Measurements from ENCODE around the gene SLC12A8.

The SLC12A8 gene

DNA sequence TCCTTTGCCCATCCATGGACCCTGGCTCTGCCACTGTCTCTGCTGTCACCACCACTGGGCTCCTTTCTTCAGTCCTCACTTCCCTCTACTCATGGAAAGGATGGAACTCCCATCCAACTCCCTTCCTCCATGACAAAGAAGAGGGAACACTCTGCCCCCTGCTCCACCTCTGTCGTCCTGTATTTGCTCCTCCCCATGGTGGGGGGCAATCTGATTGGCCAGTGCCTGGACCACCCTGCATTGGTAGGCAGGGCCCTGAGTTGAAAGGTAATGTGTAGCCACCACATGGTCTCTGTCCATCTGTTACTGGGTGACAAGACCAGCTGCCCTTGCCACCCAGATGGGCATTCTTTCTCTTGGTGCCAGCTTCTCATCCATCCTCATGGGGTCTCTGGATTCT, 136.1 kb downstream of the SLC12A8 start:
- Histone ChIP-seq H3K9ac (ENCODE audit: low read length) (no peak overlapping the region), H3K4me1 (ENCODE audit: control insufficient read depth, low read depth, low read length) (peaks cover 9% of the 10 kb centered on the region), H3K27me3 (ENCODE audit: control insufficient read depth, insufficient read depth, low read length) (no peaks in the 10 kb centered on the region), H3K36me3 (ENCODE audit: control insufficient read depth, low read depth, low read length) (no peaks in the 10 kb centered on the region), H3K27ac (ENCODE audit: low read length) (no peak overlapping the region), H3K9me3 (ENCODE audit: control insufficient read depth, low read depth, low read length) (no peaks in the 10 kb centered on the region), H3K4me3 (ENCODE audit: low read length) (no peak overlapping the region)

DNA sequence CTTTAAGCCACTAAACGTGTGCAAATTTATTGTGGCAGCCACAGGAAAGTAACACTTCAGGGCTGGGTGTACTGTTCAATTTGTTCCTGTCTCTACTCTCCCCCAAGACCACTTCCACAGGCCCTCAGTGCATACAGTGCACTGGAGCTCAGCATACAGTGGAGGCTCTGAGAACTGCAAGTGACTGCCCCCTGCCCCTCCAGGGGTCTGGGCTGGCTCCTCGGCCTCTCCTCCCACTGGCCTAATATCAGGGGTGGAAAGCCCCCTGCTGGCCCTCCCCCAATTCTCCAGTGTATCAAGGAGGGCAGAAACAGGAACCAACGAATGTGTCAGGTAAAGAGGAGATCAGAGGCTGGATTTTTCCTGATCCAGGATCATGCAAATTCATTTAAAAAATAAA, 136.8 kb downstream of the SLC12A8 start:
- Histone ChIP-seq H3K4me1 (ENCODE audit: control insufficient read depth, low read depth, low read length) (peaks cover 9% of the 10 kb centered on the region), H3K4me3 (ENCODE audit: low read length) (no peak overlapping the region), H3K9me3 (ENCODE audit: control insufficient read depth, low read depth, low read length) (no peaks in the 10 kb centered on the region), H3K27ac (ENCODE audit: low read length) (no peak overlapping the region), H3K27me3 (ENCODE audit: control insufficient read depth, insufficient read depth, low read length) (no peaks in the 10 kb centered on the region), H3K9ac (ENCODE audit: low read length) (no peak overlapping the region), H3K36me3 (ENCODE audit: control insufficient read depth, low read depth, low read length) (no peaks in the 10 kb centered on the region)

DNA sequence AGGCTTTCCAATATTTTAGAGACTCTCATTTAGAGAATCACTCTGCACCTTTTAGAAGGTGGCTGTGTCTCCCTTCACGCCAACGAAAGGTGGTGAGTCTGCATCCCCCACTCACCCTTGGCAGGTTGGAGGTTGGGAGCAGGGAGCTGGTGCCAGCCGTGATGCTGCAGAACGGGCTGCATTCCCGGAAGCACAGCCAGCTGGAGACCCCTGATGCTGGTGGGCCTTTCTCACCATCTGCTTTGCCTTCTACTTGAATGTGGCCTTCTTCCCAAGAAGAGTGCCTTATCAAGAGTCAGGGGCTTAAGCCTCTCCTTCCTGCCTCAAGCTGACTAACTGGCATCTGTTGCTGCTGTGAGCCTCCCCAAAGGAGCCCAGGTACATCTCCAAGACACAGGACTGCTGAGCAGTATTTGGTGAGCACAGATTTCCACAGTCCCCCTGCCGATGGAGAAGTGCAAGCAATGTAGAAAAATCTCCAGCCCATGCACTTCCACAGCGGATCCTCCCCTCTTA, 139.1 kb downstream of the SLC12A8 start:
- H3K4me1 ChIP-seq (ENCODE audit: control insufficient read depth, low read depth, low read length), result peaks cover 9% of the 10 kb centered on the region
- no peak overlapping the region for H3K4me3 ChIP-seq (ENCODE audit: low read length)
- no peak overlapping the region for H3K9ac ChIP-seq (ENCODE audit: low read length)
- H3K27me3 ChIP-seq (ENCODE audit: control insufficient read depth, insufficient read depth, low read length), result no peaks in the 10 kb centered on the region
- no peaks in the 10 kb centered on the region for H3K9me3 ChIP-seq (ENCODE audit: control insufficient read depth, low read depth, low read length)
- no peaks in the 10 kb centered on the region for H3K36me3 ChIP-seq (ENCODE audit: control insufficient read depth, low read depth, low read length)
- H3K27ac ChIP-seq (ENCODE audit: low read length), result no peak overlapping the region

DNA sequence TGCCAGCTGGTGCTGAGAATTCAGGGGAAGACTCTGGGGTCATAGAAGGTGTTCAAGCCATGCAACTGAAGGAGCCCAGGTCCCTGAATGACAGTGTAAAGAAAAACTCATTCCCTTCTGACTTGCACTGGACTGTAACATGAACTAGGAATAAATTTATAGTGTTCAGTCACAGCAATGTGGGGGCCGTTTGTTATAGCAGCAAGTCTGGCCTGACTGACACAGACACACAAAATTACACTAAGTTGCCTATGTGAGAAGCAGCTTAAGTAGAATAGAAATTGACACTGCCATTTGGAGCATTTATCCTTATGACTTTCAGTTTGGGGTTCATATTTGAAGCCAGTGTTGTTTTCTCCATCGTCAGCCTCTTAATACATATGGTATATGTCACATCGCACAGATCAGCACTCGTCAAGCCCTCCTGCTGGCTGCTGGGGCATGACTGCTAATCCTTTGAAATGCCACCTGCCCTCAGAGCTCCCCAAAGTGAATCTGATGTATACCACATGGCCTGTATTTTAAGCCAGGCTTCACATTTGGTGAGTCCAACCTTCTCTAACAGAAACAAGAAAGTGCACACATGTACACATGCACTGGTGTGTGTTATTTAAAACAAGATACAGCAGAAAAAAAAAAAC, 139.7 kb downstream of the SLC12A8 start:
- H3K9ac ChIP-seq (ENCODE audit: low read length), result no peak overlapping the region
- H3K27me3 ChIP-seq (ENCODE audit: control insufficient read depth, insufficient read depth, low read length), result no peaks in the 10 kb centered on the region
- H3K4me3 ChIP-seq (ENCODE audit: low read length), result no peak overlapping the region
- H3K4me1 ChIP-seq (ENCODE audit: control insufficient read depth, low read depth, low read length), result peaks cover 9% of the 10 kb centered on the region
- H3K9me3 ChIP-seq (ENCODE audit: control insufficient read depth, low read depth, low read length), result no peaks in the 10 kb centered on the region
- H3K27ac ChIP-seq (ENCODE audit: low read length), result no peak overlapping the region
- H3K36me3 ChIP-seq (ENCODE audit: control insufficient read depth, low read depth, low read length), result no peaks in the 10 kb centered on the region

GRCh38 chr3:125072301-125072700, 140.2 kb downstream of the SLC12A8 start:
- Histone ChIP-seq H3K9ac (ENCODE audit: low read length) (no peak overlapping the region), H3K9me3 (ENCODE audit: control insufficient read depth, low read depth, low read length) (no peaks in the 10 kb centered on the region), H3K27me3 (ENCODE audit: control insufficient read depth, insufficient read depth, low read length) (no peaks in the 10 kb centered on the region), H3K4me1 (ENCODE audit: control insufficient read depth, low read depth, low read length) (peaks cover 9% of the 10 kb centered on the region), H3K36me3 (ENCODE audit: control insufficient read depth, low read depth, low read length) (no peaks in the 10 kb centered on the region), H3K4me3 (ENCODE audit: low read length) (no peak overlapping the region), H3K27ac (ENCODE audit: low read length) (no peak overlapping the region)

- Histone ChIP-seq H3K27me3 (ENCODE audit: control insufficient read depth, insufficient read depth, low read length) (no peaks in the 10 kb centered on the region), H3K4me1 (ENCODE audit: control insufficient read depth, low read depth, low read length) (no peaks in the 10 kb centered on the region), H3K36me3 (ENCODE audit: control insufficient read depth, low read depth, low read length) (no peaks in the 10 kb centered on the region), H3K9ac (ENCODE audit: low read length) (no peak overlapping the region), H3K27ac (ENCODE audit: low read length) (no peak overlapping the region), H3K4me3 (ENCODE audit: low read length) (no peak overlapping the region), H3K9me3 (ENCODE audit: control insufficient read depth, low read depth, low read length) (no peaks in the 10 kb centered on the region)
Measured at GRCh38 chr3:125069968-125070745, 142.4 kb downstream of the SLC12A8 start.

DNA sequence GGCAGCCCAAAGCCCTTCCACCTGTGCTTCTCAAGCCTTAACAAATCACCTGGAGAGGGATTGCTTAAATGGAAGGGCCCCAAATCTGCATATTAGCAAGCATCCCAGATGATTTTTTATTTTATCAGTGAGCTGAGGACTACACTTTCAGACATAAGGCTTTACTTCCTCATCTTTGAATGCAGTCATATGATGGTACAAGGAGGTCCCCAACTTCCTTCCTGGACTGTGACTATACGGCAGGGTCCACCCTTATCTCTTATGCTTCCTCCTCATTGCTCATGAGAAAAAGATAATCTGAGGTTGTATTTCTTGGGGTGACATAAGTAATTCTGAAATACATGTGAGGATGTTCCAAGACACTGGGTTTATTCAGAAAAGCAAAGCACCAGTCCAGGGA, 143.1 kb downstream of the SLC12A8 start:
- no peak overlapping the region for H3K9ac ChIP-seq (ENCODE audit: low read length)
- no peak overlapping the region for H3K27ac ChIP-seq (ENCODE audit: low read length)
- H3K9me3 ChIP-seq (ENCODE audit: control insufficient read depth, low read depth, low read length), result no peaks in the 10 kb centered on the region
- no peaks in the 10 kb centered on the region for H3K36me3 ChIP-seq (ENCODE audit: control insufficient read depth, low read depth, low read length)
- no peaks in the 10 kb centered on the region for H3K4me1 ChIP-seq (ENCODE audit: control insufficient read depth, low read depth, low read length)
- H3K27me3 ChIP-seq (ENCODE audit: control insufficient read depth, insufficient read depth, low read length), result no peaks in the 10 kb centered on the region
- no peak overlapping the region for H3K4me3 ChIP-seq (ENCODE audit: low read length)

DNA sequence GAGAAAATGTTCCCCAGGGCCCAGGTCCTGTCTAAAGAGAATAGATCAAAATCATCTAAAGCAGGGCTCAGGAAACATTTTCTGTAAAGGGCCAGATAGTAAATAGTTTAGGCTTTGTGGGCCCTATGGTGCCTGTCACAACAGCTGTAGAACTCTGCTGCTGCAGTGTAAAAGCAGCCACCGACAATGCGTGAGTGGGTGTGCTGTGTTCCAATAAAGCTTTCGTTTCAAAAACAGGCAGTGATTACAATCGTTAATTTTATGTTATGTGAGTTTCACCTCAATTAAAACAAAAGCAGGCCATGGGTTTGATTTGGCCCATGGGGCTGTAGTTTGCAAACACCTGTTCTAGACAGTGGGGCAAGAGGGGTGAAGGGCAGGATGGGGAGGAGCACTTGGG, 144.3 kb downstream of the SLC12A8 start:
- Histone ChIP-seq H3K36me3 (ENCODE audit: control insufficient read depth, low read depth, low read length) (no peaks in the 10 kb centered on the region), H3K9ac (ENCODE audit: low read length) (no peak overlapping the region), H3K9me3 (ENCODE audit: control insufficient read depth, low read depth, low read length) (no peaks in the 10 kb centered on the region), H3K4me3 (ENCODE audit: low read length) (no peak overlapping the region), H3K4me1 (ENCODE audit: control insufficient read depth, low read depth, low read length) (no peaks in the 10 kb centered on the region), H3K27me3 (ENCODE audit: control insufficient read depth, insufficient read depth, low read length) (no peaks in the 10 kb centered on the region), H3K27ac (ENCODE audit: low read length) (no peak overlapping the region)

DNA sequence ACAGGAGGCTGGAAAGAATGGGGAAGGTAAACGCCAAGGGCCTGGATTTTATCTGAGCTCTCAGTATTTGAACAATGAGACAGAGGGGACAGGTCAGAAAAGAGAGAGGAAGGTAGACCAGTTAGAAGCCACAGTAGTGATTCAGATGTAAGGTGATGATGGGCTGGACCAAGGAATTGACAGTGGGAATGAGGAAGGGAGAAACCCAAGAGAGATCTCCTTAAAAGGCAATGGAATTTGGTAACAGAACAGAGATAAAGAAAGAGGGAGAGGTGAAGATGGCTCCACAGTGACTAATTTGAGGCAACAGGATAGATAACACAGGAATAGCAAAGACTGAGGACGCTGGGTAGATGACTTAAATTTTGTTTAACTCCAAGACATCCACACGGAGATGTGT, 145.3 kb downstream of the SLC12A8 start:
- H3K4me1 ChIP-seq (ENCODE audit: control insufficient read depth, low read depth, low read length), result peaks cover 3% of the 10 kb centered on the region
- no peak overlapping the region for H3K4me3 ChIP-seq (ENCODE audit: low read length)
- H3K9me3 ChIP-seq (ENCODE audit: control insufficient read depth, low read depth, low read length), result no peaks in the 10 kb centered on the region
- no peak overlapping the region for H3K9ac ChIP-seq (ENCODE audit: low read length)
- no peak overlapping the region for H3K27ac ChIP-seq (ENCODE audit: low read length)
- H3K27me3 ChIP-seq (ENCODE audit: control insufficient read depth, insufficient read depth, low read length), result no peaks in the 10 kb centered on the region
- no peaks in the 10 kb centered on the region for H3K36me3 ChIP-seq (ENCODE audit: control insufficient read depth, low read depth, low read length)

DNA sequence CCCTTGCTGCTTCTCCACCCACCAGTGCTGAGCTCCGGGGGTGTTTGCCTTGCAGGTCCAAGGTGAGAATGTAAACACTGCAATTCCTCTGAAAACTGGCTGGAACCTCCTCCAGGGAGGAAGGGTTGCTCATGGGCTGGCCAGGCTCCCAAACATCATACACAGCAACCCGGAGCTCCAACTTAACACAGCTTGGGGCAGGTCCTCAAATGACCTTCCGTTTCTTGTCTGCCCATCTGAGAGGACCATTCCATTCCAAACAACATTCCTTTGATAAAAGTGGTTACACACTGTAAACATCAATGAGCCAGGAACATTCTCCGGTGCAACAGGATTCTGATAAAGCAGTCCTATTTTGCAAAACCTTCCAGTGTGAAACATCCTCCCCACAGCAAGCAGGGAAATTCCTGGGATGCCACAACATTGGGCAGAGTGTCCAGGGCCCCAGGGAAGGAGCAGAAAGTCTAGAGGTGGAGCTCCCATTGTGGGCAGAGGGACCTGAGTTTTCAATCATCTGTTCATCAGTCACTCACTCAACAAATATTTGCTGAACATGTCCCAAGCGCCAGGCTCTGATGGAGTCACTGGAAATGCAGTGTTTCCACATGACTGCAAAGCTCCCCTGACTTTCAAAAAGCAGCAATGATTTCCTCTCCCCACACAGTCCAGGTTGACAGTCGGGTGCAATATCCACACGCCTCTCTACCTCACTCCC, 149.5 kb downstream of the SLC12A8 start:
- H3K27me3 ChIP-seq (ENCODE audit: control insufficient read depth, insufficient read depth, low read length), result peaks cover 6% of the 10 kb centered on the region
- H3K27ac ChIP-seq (ENCODE audit: low read length), result no peak overlapping the region
- no peak overlapping the region for H3K9ac ChIP-seq (ENCODE audit: low read length)
- H3K4me1 ChIP-seq (ENCODE audit: control insufficient read depth, low read depth, low read length), result peaks cover 10% of the 10 kb centered on the region
- H3K9me3 ChIP-seq (ENCODE audit: control insufficient read depth, low read depth, low read length), result no peaks in the 10 kb centered on the region
- no peaks in the 10 kb centered on the region for H3K36me3 ChIP-seq (ENCODE audit: control insufficient read depth, low read depth, low read length)
- H3K4me3 ChIP-seq (ENCODE audit: low read length), result no peak overlapping the region

- no peaks in the 10 kb centered on the region for H3K9me3 ChIP-seq (ENCODE audit: control insufficient read depth, low read depth, low read length)
- H3K4me3 ChIP-seq (ENCODE audit: low read length), result no peak overlapping the region
- no peak overlapping the region for H3K27ac ChIP-seq (ENCODE audit: low read length)
- H3K36me3 ChIP-seq (ENCODE audit: control insufficient read depth, low read depth, low read length), result no peaks in the 10 kb centered on the region
- peaks cover 10% of the 10 kb centered on the region for H3K4me1 ChIP-seq (ENCODE audit: control insufficient read depth, low read depth, low read length)
- H3K27me3 ChIP-seq (ENCODE audit: control insufficient read depth, insufficient read depth, low read length), result peaks cover 20% of the 10 kb centered on the region
- no peak overlapping the region for H3K9ac ChIP-seq (ENCODE audit: low read length)
Measured at GRCh38 chr3:125061646-125062045, 150.9 kb downstream of the SLC12A8 start.
